Uterus (tissue), 4 donors: Measurements from ENCODE around the gene TNRC6C. TPM values are rescaled to one million over a fixed set of nuclear protein-coding genes. Genes with fewer than 3 reads are reported as not detected.

Experiments used
- DNase-seq, 2 donors: peaks; one replicate each; pipeline ENCODE4 v3.0.0-alpha.2; 2019 to 2020
- H3K27ac ChIP-seq, 2 donors: fragments of 200-600 bp; sonication (generic); 1 replicate in 1 of 2; 2 replicates in 1 of 2; pipeline ENCODE4 v1.5.1; 2016 to 2018
- H3K27me3 ChIP-seq, 2 donors: fragments of 200-600 bp; sonication (generic); one replicate each; pipeline ENCODE4 v1.5.1; 2018 to 2019; ENCODE audit warnings: control low read depth in 1 of 2
- H3K36me3 ChIP-seq, 2 donors: fragments of 200-600 bp; sonication (generic); one replicate each; pipeline ENCODE4 v1.5.1; 2019; ENCODE audit warnings: control low read depth in 1 of 2
- H3K4me1 ChIP-seq, 2 donors: fragments of 200-600 bp; sonication (generic); one replicate each; pipeline ENCODE4 v1.5.1; 2018 to 2019; ENCODE audit warnings: control low read depth in 1 of 2
- H3K4me3 ChIP-seq, 2 donors: fragments of 200-600 bp; sonication (generic); 1 replicate in 1 of 2; 2 replicates in 1 of 2; pipeline ENCODE4 v1.5.1; 2018 to 2019; ENCODE audit warnings: mild to moderate bottlenecking in 1 of 2
- H3K9me3 ChIP-seq, 2 donors: fragments of 200-600 bp; sonication (generic); one replicate each; pipeline ENCODE4 v1.5.1; 2019; ENCODE audit warnings: control low read depth in 1 of 2
- POLR2A ChIP-seq, 2 donors: fragments of 450-650 bp; IDR thresholded peaks; one replicate each; pipeline ENCODE4 v1.6.1; 2016; ENCODE audit warnings: antibody characterized with exemption in 2 of 2, mild to moderate bottlenecking in 1 of 2, moderate library complexity in 1 of 2
- intact Hi-C: fragments of 100-400 bp; cut with DNase I; formaldehyde crosslinking; loops from one replicate; pipeline ENCODE4 v1.15.1; 2023; ENCODE audit warnings: low total_unique reads
- total RNA-seq, 4 donors: library from RNA; depleted of rRNA in 3 of 4; stranded (reverse); fragments of >200 nt in 3 of 4; gene quantifications; one replicate each; pipeline versions ENCODE4 v1.1.0 to v1.2.4, GENCODE V29; 2014 to 2023
- TF ChIP-seq, protein P1 (sequence below), 4 experiments: fragments of 200-600 bp in 2 of 4; fragments of 450-650 bp in 2 of 4; sonication (generic) in 2 of 4; IDR thresholded peaks; one replicate each; pipeline ENCODE4 v1.5.1; 2016 to 2019; ENCODE audit warnings: antibody characterized with exemption in 4 of 4, mild to moderate bottlenecking in 2 of 4, moderate library complexity in 1 of 4
- donor health status: DM: yes; HTN: yes; CAD: no.

Gene TNRC6C
- total RNA-seq, 4 donors from 2014 or later = 4.6 to 68.0 (median 11.8) TPM

DNA sequence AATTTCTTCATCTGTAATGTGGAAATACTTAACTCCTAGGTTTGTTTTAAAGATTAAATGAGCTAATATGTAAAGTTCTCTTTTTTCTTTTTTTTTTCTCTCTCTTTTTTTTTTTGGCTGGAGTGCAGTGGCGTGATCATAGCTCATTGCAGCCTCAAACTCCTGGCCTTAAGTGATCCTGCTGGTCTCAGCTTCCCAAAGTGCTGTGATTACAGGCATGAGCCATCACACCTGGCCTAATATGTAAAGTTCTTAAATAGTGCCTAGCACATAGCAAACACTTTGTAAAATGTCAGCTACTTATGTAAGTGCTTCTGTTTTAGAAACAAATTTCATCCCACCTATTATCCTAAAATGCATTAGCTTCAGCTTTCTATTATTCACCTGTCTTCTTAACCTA is 130.0 kb downstream of the TNRC6C start:
- no peaks in the 10 kb centered on the region for H3K27me3 ChIP-seq
- H3K4me3 ChIP-seq = no peak overlapping the region
- no peak overlapping the region for H3K27ac ChIP-seq
- no peaks in the 10 kb centered on the region for H3K4me1 ChIP-seq
- no peaks in the 10 kb centered on the region for H3K9me3 ChIP-seq
- H3K36me3 ChIP-seq = no peaks in the 10 kb centered on the region
- no peak for DNase-seq
- intact Hi-C loops = no loop called here
- TF ChIP-seq POLR2A (IDR thresholded peaks at IDR 0.05) = no peak
- TF ChIP-seq, protein P1, sequence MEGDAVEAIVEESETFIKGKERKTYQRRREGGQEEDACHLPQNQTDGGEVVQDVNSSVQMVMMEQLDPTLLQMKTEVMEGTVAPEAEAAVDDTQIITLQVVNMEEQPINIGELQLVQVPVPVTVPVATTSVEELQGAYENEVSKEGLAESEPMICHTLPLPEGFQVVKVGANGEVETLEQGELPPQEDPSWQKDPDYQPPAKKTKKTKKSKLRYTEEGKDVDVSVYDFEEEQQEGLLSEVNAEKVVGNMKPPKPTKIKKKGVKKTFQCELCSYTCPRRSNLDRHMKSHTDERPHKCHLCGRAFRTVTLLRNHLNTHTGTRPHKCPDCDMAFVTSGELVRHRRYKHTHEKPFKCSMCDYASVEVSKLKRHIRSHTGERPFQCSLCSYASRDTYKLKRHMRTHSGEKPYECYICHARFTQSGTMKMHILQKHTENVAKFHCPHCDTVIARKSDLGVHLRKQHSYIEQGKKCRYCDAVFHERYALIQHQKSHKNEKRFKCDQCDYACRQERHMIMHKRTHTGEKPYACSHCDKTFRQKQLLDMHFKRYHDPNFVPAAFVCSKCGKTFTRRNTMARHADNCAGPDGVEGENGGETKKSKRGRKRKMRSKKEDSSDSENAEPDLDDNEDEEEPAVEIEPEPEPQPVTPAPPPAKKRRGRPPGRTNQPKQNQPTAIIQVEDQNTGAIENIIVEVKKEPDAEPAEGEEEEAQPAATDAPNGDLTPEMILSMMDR (IDR thresholded peaks at IDR 0.05) = no peak

DNA sequence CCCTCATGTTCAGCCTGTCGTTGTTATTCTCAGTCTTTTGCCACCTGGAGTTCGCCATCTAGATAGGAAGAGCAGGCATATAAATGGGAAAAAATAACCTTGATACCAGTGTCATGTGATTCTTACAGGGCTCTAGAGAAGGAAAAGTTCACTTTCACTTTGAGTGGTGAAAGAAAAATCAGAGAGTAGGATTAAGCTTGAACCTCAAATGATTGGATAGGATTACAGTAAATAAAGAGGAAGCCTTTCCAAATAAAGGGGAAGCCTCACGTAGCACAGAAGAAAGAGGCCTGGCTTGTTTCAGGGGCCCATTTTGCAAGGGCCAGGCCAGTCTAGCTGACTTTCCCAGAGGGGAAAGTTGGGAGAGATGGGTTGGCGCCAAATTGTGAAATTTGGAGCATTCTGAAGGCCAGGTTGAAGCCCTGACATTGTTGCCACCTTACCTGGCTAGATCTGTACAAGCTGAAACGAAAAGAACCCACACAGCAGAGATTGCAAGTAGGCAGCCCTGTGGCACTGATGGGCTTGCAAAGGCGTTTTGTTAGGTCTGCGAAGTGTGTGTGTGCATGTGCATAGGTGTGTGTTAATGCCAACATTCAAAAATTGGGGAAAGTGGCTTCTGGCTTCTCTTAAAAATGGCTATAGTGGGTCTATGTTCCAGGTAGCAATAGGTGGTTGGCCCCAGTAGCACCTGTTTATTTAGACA is 131.2 kb downstream of the TNRC6C start:
- intact Hi-C loops = no loop called here
- no peak overlapping the region for H3K27ac ChIP-seq

DNA sequence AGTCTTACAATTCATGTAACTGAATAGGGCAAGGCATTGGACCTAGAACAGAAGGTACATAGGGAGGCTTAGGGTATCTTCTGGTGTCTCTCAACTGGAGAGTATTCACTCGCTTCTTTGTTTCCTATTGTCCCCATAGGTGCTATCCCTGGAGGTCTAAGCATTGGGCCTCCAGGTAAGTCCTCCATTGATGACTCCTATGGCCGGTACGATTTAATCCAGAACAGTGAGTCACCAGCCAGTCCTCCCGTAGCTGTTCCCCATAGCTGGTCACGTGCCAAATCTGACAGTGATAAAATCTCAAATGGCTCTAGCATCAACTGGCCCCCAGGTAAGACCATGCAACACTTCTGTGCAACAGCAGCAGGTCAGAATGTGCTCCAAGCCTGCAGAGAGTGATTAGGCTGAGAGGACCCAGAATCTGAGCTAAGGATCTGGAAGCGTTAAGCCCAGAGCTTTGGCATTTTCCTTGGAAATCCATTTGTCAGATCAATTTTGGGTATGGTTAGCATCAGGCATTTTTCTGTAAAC is 134.4 kb downstream of the TNRC6C start:
- no peak for DNase-seq

More for the DNA sequence above, 131.2 kb downstream of the TNRC6C start:
- Histone ChIP-seq H3K9me3 (no peaks in the 10 kb centered on the region), H3K4me3 (no peak overlapping the region), H3K27me3 (no peaks in the 10 kb centered on the region), H3K4me1 (no peaks in the 10 kb centered on the region), H3K36me3 (no peaks in the 10 kb centered on the region)
- DNase-seq = no peak
- TF ChIP-seq, protein P1 (IDR thresholded peaks at IDR 0.05) = no peak
- TF ChIP-seq POLR2A (IDR thresholded peaks at IDR 0.05) = no peak

DNA sequence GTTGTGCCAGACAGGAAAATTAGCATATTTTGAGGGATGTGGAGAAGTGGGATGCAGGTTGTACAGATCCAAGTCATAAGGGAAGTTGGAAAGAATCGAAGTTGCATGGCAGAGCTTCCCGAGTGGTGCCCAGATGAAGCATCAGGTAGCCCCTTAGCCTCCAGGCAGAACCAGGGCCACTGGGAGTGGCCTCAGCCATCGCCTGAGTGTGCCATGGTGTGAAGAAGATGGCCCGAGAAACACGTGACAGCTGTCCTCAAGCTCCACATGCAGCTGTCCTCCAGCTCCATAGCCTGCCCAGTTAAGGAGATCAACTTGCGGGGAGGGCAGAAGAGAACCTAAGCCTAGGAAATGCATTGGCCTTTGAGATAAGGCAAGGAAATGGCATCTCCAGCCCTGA is 136.5 kb downstream of the TNRC6C start:
- H3K4me1 ChIP-seq = no peaks in the 10 kb centered on the region
- intact Hi-C loops = loop anchor here (5.0 kb wide), 1 partner anchor 733 kb away; no protein-coding TSS in a partner anchor
- no peak for DNase-seq
- no peak overlapping the region for H3K4me3 ChIP-seq
- H3K36me3 ChIP-seq = no peaks in the 10 kb centered on the region
- H3K9me3 ChIP-seq = no peaks in the 10 kb centered on the region
- TF ChIP-seq POLR2A (IDR thresholded peaks at IDR 0.05) = no peak
- TF ChIP-seq, protein P1 (IDR thresholded peaks at IDR 0.05) = no peak
- no peak overlapping the region for H3K27ac ChIP-seq
- H3K27me3 ChIP-seq = no peaks in the 10 kb centered on the region

More for the DNA sequence above, 134.4 kb downstream of the TNRC6C start:
- H3K36me3 ChIP-seq = no peaks in the 10 kb centered on the region
- intact Hi-C loops = no loop called here
- no peak overlapping the region for H3K27ac ChIP-seq
- TF ChIP-seq POLR2A (IDR thresholded peaks at IDR 0.05) = no peak
- TF ChIP-seq, protein P1 (IDR thresholded peaks at IDR 0.05) = no peak
- H3K4me3 ChIP-seq = no peak overlapping the region
- no peaks in the 10 kb centered on the region for H3K4me1 ChIP-seq
- H3K27me3 ChIP-seq = no peaks in the 10 kb centered on the region
- H3K9me3 ChIP-seq = no peaks in the 10 kb centered on the region

DNA sequence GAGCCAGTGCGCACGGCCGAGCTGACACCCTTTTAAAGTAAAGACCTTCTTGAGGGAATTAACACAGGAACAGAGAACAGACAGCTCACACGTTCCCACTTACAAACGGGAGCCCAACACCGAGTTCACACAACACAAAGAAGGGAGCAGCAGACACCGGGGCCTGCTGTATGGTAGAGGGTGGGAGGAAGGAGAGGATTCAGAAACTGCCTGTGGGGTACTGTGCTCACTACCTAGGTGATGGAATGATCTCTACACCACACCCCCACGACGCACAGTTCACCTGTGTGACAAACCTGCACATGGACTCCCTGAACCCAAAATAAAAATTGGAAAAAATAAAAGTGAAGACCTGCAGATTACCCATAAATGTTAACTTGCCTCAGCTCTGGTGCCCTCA is 137.6 kb downstream of the TNRC6C start:
- Histone ChIP-seq H3K9me3 (no peaks in the 10 kb centered on the region), H3K27ac (no peak overlapping the region), H3K4me3 (no peak overlapping the region), H3K36me3 (no peaks in the 10 kb centered on the region), H3K4me1 (no peaks in the 10 kb centered on the region), H3K27me3 (no peaks in the 10 kb centered on the region)
- TF ChIP-seq, protein P1 (IDR thresholded peaks at IDR 0.05) = no peak
- TF ChIP-seq POLR2A (IDR thresholded peaks at IDR 0.05) = no peak
- intact Hi-C loops = loop anchor here (5.0 kb wide), 1 partner anchor 734 kb away; no protein-coding TSS in a partner anchor
- no peak for DNase-seq
